ENCODE results near the gene FMO5. TPM values are rescaled to one million over a fixed set of nuclear protein-coding genes. Genes with fewer than 3 reads are reported as not detected.

FMO5 gene
- polyA plus RNA-seq, 1 donor, result 15.8 TPM

DNA sequence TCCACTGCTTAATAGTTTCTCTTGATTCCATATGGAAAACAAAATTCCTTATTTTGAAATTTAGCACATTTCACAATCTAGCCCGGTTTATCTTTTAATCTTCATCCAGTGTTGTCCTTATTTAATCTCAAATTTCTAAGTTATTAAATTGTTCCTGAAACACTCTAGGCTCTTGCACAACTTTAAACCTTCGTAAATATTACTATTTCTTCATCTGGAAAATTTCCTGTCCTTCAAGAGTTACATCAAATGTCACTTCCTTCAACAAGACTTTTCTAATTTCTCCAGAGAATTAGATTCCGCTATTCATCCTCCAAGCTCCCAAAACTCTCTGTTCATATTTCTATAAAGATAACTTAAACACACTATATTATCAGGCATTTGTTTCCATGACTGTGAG is 6.5 kb downstream of the FMO5 start:
- Histone ChIP-seq H3K4me3 (ENCODE audit: low read length) (no peak overlapping the region), H3K27ac (ENCODE audit: low read length) (no peak overlapping the region), H3K36me3 (ENCODE audit: control insufficient read depth, insufficient read depth, low read length) (no peaks in the 10 kb centered on the region), H3K4me1 (ENCODE audit: control insufficient read depth, insufficient read depth, low read length) (peaks cover 6% of the 10 kb centered on the region), H3K9me3 (ENCODE audit: control insufficient read depth, low read depth, low read length) (no peaks in the 10 kb centered on the region), H3K27me3 (ENCODE audit: control insufficient read depth, insufficient read depth, low read length) (no peaks in the 10 kb centered on the region)
- WGBS (ENCODE audit: insufficient coverage, low lambda C conversion rate), result 90% methylated on average over 2 of the region's 3 CpGs
- no peak for DNase-seq

DNA sequence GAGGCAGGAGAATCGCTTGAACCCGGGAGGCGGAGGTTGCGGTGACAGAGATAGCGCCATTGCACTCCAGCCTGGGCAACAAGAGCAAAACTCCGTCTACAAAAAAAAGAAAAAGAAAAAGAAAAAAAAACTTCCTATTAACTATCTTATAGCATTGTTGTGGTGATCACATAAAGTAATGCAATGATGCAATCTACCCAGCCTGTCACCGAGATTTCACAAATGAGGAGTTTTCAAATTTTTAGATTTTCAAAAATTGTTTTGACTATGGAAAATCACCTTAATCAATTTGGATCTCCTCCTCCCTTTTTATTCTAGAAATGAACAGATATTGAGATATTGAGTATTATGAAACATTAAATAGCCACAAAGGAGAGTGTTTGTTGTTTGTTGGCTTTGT is 8.0 kb downstream of the FMO5 start:
- peaks cover 4% of the 10 kb centered on the region for H3K36me3 ChIP-seq (ENCODE audit: control insufficient read depth, insufficient read depth, low read length)
- no peaks in the 10 kb centered on the region for H3K27me3 ChIP-seq (ENCODE audit: control insufficient read depth, insufficient read depth, low read length)
- peaks cover 10% of the 10 kb centered on the region for H3K4me1 ChIP-seq (ENCODE audit: control insufficient read depth, insufficient read depth, low read length)
- H3K9me3 ChIP-seq (ENCODE audit: control insufficient read depth, low read depth, low read length), result no peaks in the 10 kb centered on the region
- no peak for DNase-seq
- WGBS (ENCODE audit: insufficient coverage, low lambda C conversion rate), result 100% methylated on average over 1 of the region's 7 CpGs
- H3K4me3 ChIP-seq (ENCODE audit: low read length), result no peak overlapping the region
- no peak overlapping the region for H3K27ac ChIP-seq (ENCODE audit: low read length)

DNA sequence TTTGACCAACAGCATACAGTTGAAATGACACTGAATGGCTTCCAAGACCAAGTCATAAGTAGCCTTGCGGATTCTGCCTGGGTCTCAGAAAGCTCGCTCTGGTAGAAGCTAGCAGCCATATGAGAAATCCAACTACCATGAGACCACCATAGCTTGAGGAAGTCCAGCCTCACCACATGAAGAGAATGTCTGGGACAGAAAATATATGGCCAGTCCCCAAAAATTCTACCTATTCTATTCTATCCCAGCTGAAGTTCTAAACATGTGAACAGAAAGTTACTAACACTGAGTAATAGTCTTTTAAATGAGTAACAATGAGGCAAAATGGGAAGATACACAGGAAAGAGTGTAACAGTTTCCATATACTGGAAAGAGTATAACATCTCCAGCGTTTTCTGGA is 9.0 kb downstream of the FMO5 start:
- Histone ChIP-seq H3K4me3 (ENCODE audit: low read length) (no peak overlapping the region), H3K36me3 (ENCODE audit: control insufficient read depth, insufficient read depth, low read length) (peaks cover 6% of the 10 kb centered on the region), H3K27ac (ENCODE audit: low read length) (no peak overlapping the region), H3K4me1 (ENCODE audit: control insufficient read depth, insufficient read depth, low read length) (peaks cover 18% of the 10 kb centered on the region), H3K27me3 (ENCODE audit: control insufficient read depth, insufficient read depth, low read length) (no peaks in the 10 kb centered on the region), H3K9me3 (ENCODE audit: control insufficient read depth, low read depth, low read length) (no peaks in the 10 kb centered on the region)
- DNase-seq, result no peak
- WGBS (ENCODE audit: insufficient coverage, low lambda C conversion rate), result 90% methylated on average over 2 of the region's 3 CpGs

DNA sequence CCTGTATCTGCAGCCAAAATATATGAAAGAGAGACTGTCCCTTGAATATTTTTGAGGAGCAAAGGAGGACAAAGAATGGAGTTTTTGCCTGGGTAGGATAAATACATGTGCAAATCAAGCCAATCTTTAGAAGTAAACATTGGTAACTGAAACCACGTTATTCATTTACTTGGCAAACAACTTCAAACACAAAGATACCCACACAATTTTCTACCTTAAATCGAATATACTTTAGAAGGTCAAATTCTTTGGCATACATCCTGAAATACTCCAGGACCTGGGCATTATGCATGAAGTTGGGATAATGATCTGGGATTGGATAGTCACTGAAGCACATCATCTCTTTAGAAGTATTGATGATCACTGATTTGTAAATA is 9.6 kb downstream of the FMO5 start:
- DNase-seq, result no peak
- Histone ChIP-seq H3K9me3 (ENCODE audit: control insufficient read depth, low read depth, low read length) (no peaks in the 10 kb centered on the region), H3K4me3 (ENCODE audit: low read length) (no peak overlapping the region), H3K4me1 (ENCODE audit: control insufficient read depth, insufficient read depth, low read length) (peaks cover 19% of the 10 kb centered on the region), H3K36me3 (ENCODE audit: control insufficient read depth, insufficient read depth, low read length) (peaks cover 6% of the 10 kb centered on the region), H3K27me3 (ENCODE audit: control insufficient read depth, insufficient read depth, low read length) (no peaks in the 10 kb centered on the region), H3K27ac (ENCODE audit: low read length) (no peak overlapping the region)
- 10% methylated on average over 2 of the region's 2 CpGs for WGBS (ENCODE audit: insufficient coverage, low lambda C conversion rate)

DNA sequence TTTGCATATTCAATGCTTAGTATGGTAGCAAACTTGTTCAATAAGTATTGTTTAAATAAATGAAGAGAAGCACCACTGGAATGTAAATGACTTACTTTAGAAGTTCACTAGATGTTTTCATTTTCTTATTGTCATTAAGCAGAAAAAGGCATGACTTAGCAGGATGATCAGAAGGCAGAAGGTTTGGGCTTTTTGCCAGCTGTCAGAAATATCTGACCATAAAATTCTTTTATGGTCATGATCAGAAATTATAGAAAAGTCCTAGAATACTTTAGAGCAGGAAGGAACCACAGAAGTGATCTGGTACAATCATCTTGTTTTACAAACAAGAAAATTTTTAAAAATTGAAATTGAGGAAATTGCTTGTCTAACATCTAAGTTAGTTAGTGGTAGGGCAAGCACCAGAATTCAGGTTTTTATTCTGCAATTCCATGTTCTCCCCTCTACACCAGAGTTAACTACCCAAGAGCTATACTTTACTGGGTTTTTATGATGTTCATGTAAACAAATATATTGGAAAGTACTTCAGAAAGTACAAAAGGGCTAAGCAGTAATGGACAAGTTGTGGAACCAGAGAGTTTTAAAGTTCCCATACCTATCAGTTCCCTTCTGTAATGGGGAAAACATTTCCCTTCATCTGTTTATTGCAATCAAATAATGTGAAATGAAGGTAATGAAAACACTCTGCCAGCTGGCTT is 10.1 kb downstream of the FMO5 start:
- H3K9me3 ChIP-seq (ENCODE audit: control insufficient read depth, low read depth, low read length), result no peaks in the 10 kb centered on the region
- H3K27me3 ChIP-seq (ENCODE audit: control insufficient read depth, insufficient read depth, low read length), result no peaks in the 10 kb centered on the region
- H3K36me3 ChIP-seq (ENCODE audit: control insufficient read depth, insufficient read depth, low read length), result peaks cover 6% of the 10 kb centered on the region
- peaks cover 20% of the 10 kb centered on the region for H3K4me1 ChIP-seq (ENCODE audit: control insufficient read depth, insufficient read depth, low read length)
- peak in 1 of 2 donors; percentile 8 for DNase-seq
- no peak overlapping the region for H3K27ac ChIP-seq (ENCODE audit: low read length)
- H3K4me3 ChIP-seq (ENCODE audit: low read length), result no peak overlapping the region

- no peaks in the 10 kb centered on the region for H3K27me3 ChIP-seq (ENCODE audit: control insufficient read depth, insufficient read depth, low read length)
- DNase-seq, result no peak
- H3K9me3 ChIP-seq (ENCODE audit: control insufficient read depth, low read depth, low read length), result no peaks in the 10 kb centered on the region
- peaks cover 6% of the 10 kb centered on the region for H3K36me3 ChIP-seq (ENCODE audit: control insufficient read depth, insufficient read depth, low read length)
- no peak overlapping the region for H3K27ac ChIP-seq (ENCODE audit: low read length)
- no peak overlapping the region for H3K4me3 ChIP-seq (ENCODE audit: low read length)
- H3K4me1 ChIP-seq (ENCODE audit: control insufficient read depth, insufficient read depth, low read length), result peaks cover 26% of the 10 kb centered on the region
- 76% methylated on average over 2 of the region's 7 CpGs for WGBS (ENCODE audit: insufficient coverage, low lambda C conversion rate)
Observed at GRCh38 chr1:147214325-147214724, 10.8 kb downstream of the FMO5 start.

GRCh38 chr1:147213271-147213670 is 11.9 kb downstream of the FMO5 start:
- no peak for DNase-seq
- no peaks in the 10 kb centered on the region for H3K9me3 ChIP-seq (ENCODE audit: control insufficient read depth, low read depth, low read length)
- no peaks in the 10 kb centered on the region for H3K27me3 ChIP-seq (ENCODE audit: control insufficient read depth, insufficient read depth, low read length)
- no peak overlapping the region for H3K4me3 ChIP-seq (ENCODE audit: low read length)
- no peak overlapping the region for H3K27ac ChIP-seq (ENCODE audit: low read length)
- peaks cover 26% of the 10 kb centered on the region for H3K4me1 ChIP-seq (ENCODE audit: control insufficient read depth, insufficient read depth, low read length)
- peaks cover 6% of the 10 kb centered on the region for H3K36me3 ChIP-seq (ENCODE audit: control insufficient read depth, insufficient read depth, low read length)

DNA sequence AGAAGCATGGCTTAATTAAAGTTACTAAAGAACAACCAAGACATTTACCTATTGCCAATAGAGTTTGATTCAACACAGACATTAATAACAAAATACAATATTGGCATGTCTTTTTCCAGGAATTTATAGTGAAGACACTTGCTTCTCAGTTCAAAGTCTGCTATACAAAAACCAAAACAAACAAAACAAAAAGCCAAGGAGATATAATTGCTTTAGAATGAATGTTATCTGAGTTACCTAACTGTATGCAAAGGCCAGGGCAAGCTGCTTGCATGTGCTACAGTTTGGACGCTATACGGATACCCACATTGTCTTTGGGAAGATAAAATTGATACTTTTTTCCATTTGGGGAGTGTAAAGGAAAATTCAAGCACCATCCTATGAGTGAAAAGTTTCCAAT is 13.6 kb downstream of the FMO5 start:
- Histone ChIP-seq H3K4me3 (ENCODE audit: low read length) (no peak overlapping the region), H3K27me3 (ENCODE audit: control insufficient read depth, insufficient read depth, low read length) (no peaks in the 10 kb centered on the region), H3K9me3 (ENCODE audit: control insufficient read depth, low read depth, low read length) (no peaks in the 10 kb centered on the region), H3K4me1 (ENCODE audit: control insufficient read depth, insufficient read depth, low read length) (peaks cover 26% of the 10 kb centered on the region), H3K27ac (ENCODE audit: low read length) (no peak overlapping the region), H3K36me3 (ENCODE audit: control insufficient read depth, insufficient read depth, low read length) (peaks cover 10% of the 10 kb centered on the region)
- no CpG with 5 or more reads among the region's 2 CpGs for WGBS (ENCODE audit: insufficient coverage, low lambda C conversion rate)
- DNase-seq, result peak in 1 of 2 donors; percentile 27

GRCh38 chr1:147210987-147211386 is 14.2 kb downstream of the FMO5 start:
- Histone ChIP-seq H3K4me3 (ENCODE audit: low read length) (no peak overlapping the region), H3K27me3 (ENCODE audit: control insufficient read depth, insufficient read depth, low read length) (no peaks in the 10 kb centered on the region), H3K27ac (ENCODE audit: low read length) (peak overlapping the region; percentile 30), H3K9me3 (ENCODE audit: control insufficient read depth, low read depth, low read length) (no peaks in the 10 kb centered on the region), H3K4me1 (ENCODE audit: control insufficient read depth, insufficient read depth, low read length) (peaks cover 26% of the 10 kb centered on the region), H3K36me3 (ENCODE audit: control insufficient read depth, insufficient read depth, low read length) (peaks cover 10% of the 10 kb centered on the region)
- no CpG with 5 or more reads among the region's 2 CpGs for WGBS (ENCODE audit: insufficient coverage, low lambda C conversion rate)
- peak in 1 of 2 donors; percentile 24 for DNase-seq

- Histone ChIP-seq H3K27ac (ENCODE audit: low read length) (peak overlapping the region; percentile 30), H3K36me3 (ENCODE audit: control insufficient read depth, insufficient read depth, low read length) (peaks cover 10% of the 10 kb centered on the region), H3K4me3 (ENCODE audit: low read length) (no peak overlapping the region), H3K27me3 (ENCODE audit: control insufficient read depth, insufficient read depth, low read length) (no peaks in the 10 kb centered on the region), H3K9me3 (ENCODE audit: control insufficient read depth, low read depth, low read length) (no peaks in the 10 kb centered on the region), H3K4me1 (ENCODE audit: control insufficient read depth, insufficient read depth, low read length) (peaks cover 23% of the 10 kb centered on the region)
- DNase-seq, result peak in 1 of 2 donors; percentile 39
- no CpG with 5 or more reads among the region's 3 CpGs for WGBS (ENCODE audit: insufficient coverage, low lambda C conversion rate)
Observed at GRCh38 chr1:147209825-147210821, 15.0 kb downstream of the FMO5 start.
